ENCODE data around the gene C2orf92. TPM values are rescaled to one million over a fixed set of nuclear protein-coding genes. Genes with fewer than 3 reads are reported as not detected.

Gene C2orf92
- total and polyA plus RNA-seq, 7 donors, result 0.89 to 3.6 (median 1.9) TPM

- Histone ChIP-seq H3K36me3 (ENCODE audit: insufficient read depth in 1 of 2, low read depth in 1 of 2) (peaks cover 6 to 22% of the 10 kb centered on the region in 2 donors), H3K27me3 (ENCODE audit: insufficient read depth in 3 of 3, low read length in 2 of 3) (no peaks in the 10 kb centered on the region), H3K4me1 (peaks cover 24% of the 10 kb centered on the region), H3K4me3 (peak overlapping the region; percentile 84), H3K27ac (peak overlapping the region; percentile 98), H3K9me3 (no peaks in the 10 kb centered on the region)
- intact Hi-C loops (cut with DNase I), result loop anchor here (1.0 to 10.0 kb wide), 3 partner anchors 17 to 68 kb away; partner anchors contain the start of gene COX5B (in 2 of the 2)
- 0 to 3% (median 1%) methylated on average over 16 to 24 of the region's 24 CpGs for WGBS, 3 donors
- TF ChIP-seq, protein P1, sequence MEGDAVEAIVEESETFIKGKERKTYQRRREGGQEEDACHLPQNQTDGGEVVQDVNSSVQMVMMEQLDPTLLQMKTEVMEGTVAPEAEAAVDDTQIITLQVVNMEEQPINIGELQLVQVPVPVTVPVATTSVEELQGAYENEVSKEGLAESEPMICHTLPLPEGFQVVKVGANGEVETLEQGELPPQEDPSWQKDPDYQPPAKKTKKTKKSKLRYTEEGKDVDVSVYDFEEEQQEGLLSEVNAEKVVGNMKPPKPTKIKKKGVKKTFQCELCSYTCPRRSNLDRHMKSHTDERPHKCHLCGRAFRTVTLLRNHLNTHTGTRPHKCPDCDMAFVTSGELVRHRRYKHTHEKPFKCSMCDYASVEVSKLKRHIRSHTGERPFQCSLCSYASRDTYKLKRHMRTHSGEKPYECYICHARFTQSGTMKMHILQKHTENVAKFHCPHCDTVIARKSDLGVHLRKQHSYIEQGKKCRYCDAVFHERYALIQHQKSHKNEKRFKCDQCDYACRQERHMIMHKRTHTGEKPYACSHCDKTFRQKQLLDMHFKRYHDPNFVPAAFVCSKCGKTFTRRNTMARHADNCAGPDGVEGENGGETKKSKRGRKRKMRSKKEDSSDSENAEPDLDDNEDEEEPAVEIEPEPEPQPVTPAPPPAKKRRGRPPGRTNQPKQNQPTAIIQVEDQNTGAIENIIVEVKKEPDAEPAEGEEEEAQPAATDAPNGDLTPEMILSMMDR (IDR thresholded peaks at IDR 0.05), result no peak
- DNase-seq, result peak; percentile 76 to 86
- ATAC-seq, result peak; percentile 38 to 60 (median 46)
Observed at GRCh38 chr2:97662895-97663625, 6.5 kb upstream of the C2orf92 start.

DNA sequence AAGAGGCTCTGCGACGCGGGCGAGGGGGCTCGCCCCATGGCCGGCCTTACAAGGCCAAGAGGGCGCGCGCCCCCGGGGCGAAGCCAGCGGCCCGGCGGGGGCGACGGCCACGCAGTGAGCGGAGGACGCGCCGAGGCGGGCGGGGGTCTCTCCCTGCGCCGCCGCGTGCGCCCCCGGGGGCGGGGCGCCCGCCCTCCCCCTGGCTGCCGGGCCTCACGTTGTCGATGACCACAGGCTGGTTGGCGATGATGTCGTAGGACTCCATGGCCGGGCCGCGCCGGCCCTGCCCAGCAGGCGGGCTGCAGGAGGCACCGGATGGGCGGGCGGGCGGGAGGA is 5.9 kb upstream of the C2orf92 start:
- Histone ChIP-seq H3K36me3 (ENCODE audit: insufficient read depth in 1 of 2, low read depth in 1 of 2) (peaks cover 2 to 17% of the 10 kb centered on the region in 2 donors), H3K27ac (peak overlapping the region; percentile 98), H3K4me1 (peaks cover 24% of the 10 kb centered on the region), H3K9me3 (no peaks in the 10 kb centered on the region), H3K4me3 (peak overlapping the region; percentile 84), H3K27me3 (ENCODE audit: insufficient read depth in 3 of 3, low read length in 2 of 3) (no peaks in the 10 kb centered on the region)
- intact Hi-C loops (cut with DNase I), result loop anchor here (1.0 to 10.0 kb wide), 3 partner anchors 17 to 69 kb away; partner anchors contain the start of gene COX5B (in 1 of the 2)
- ATAC-seq (no peak), DNase-seq (no peak)
- WGBS, 3 donors, result 0 to 2% (median 1%) methylated on average over 8 to 46 of the region's 46 CpGs
- TF ChIP-seq, protein P1 (IDR thresholded peaks at IDR 0.05), result no peak

- Histone ChIP-seq H3K27ac (peak within 1 kb of the TSS; percentile 98), H3K4me3 (peak within 1 kb of the TSS; percentile 84), H3K9me3 (no peaks in the 10 kb centered on the region), H3K4me1 (peaks cover 24% of the 10 kb centered on the region), H3K27me3 (ENCODE audit: insufficient read depth in 3 of 3, low read length in 2 of 3) (no peaks in the 10 kb centered on the region), H3K36me3 (ENCODE audit: insufficient read depth in 1 of 2, low read depth in 1 of 2) (peaks cover 1 to 12% of the 10 kb centered on the region in 2 donors)
- peak; percentile 94 to 96 (median 95) for ATAC-seq
- TF ChIP-seq, protein P1 (IDR thresholded peaks at IDR 0.05), result peak; percentile 58
- intact Hi-C loops (cut with DNase I), result loop anchor here (1.0 to 10.0 kb wide), 3 partner anchors 18 to 69 kb away; partner anchors contain the start of gene COX5B (in 1 of the 2)
- WGBS, 3 donors, result 0 to 1% (median 1%) methylated on average over 33 to 60 of the region's 60 CpGs
- peak; percentile 97 to 99 for DNase-seq
Observed at GRCh38 chr2:97663962-97664635, 5.4 kb upstream of the C2orf92 start, which contains the start of gene ACTR1B. Gene ACTR1B, minus strand, starts transcription at chr2:97664044. Its CDS starts 154 bp downstream, at chr2:97663890.

GRCh38 chr2:97664636-97664970 is 4.9 kb upstream of the C2orf92 start:
- no peaks in the 10 kb centered on the region for H3K27me3 ChIP-seq (ENCODE audit: insufficient read depth in 3 of 3, low read length in 2 of 3)
- 5% methylated on average over 21 of the region's 21 CpGs for WGBS, 3 donors
- intact Hi-C loops (cut with DNase I), result loop anchor here in 1 of 2 donors (2.0 to 10.0 kb wide), 2 partner anchors 32 to 70 kb away; no protein-coding TSS in a partner anchor
- peaks cover 24% of the 10 kb centered on the region for H3K4me1 ChIP-seq
- H3K9me3 ChIP-seq, result no peaks in the 10 kb centered on the region
- ATAC-seq (peak in 1 of 4 donors; percentile 8), DNase-seq (no peak)
- H3K27ac ChIP-seq, result peak overlapping the region; percentile 98
- TF ChIP-seq, protein P1 (IDR thresholded peaks at IDR 0.05), result no peak
- H3K36me3 ChIP-seq (ENCODE audit: insufficient read depth in 1 of 2, low read depth in 1 of 2), result peaks cover 0 to 7% of the 10 kb centered on the region in 2 donors
- H3K4me3 ChIP-seq, result peak overlapping the region; percentile 84

Data from psoas muscle (tissue), 8 donors.